Measurements from ENCODE around the gene SMYD3. TPM values are rescaled to one million over a fixed set of nuclear protein-coding genes. Genes with fewer than 3 reads are reported as not detected.

The SMYD3 gene
- total RNA-seq, 1 experiment from 2014 or later = 25.5 TPM

- Histone ChIP-seq H4K20me1 (ENCODE audit: control insufficient read depth, insufficient read depth, insufficient read length) (peaks cover 3% of the 10 kb centered on the region), H2BK15ac (ENCODE audit: low read depth, low read length) (no peak overlapping the region), H3K9me3 (ENCODE audit: control insufficient read depth, low read depth, low read length) (no peaks in the 10 kb centered on the region), H2BK12ac (ENCODE audit: insufficient read length, low read depth, low read length) (no peak overlapping the region), H3K23ac (ENCODE audit: insufficient read length, low read depth, low read length) (no peak overlapping the region), H3K14ac (ENCODE audit: insufficient read depth, low read length) (no peak overlapping the region), H4K91ac (ENCODE audit: insufficient read length, low read depth, low read length) (no peak overlapping the region), H3K23me2 (ENCODE audit: insufficient read length, low read depth, low read length, poor library complexity, severe bottlenecking) (peaks cover 3% of the 10 kb centered on the region), H3K27me3 (ENCODE audit: insufficient read depth, low read length) (no peaks in the 10 kb centered on the region), H4K8ac (replicated peaks; ENCODE audit: insufficient read length, low read depth, low read length) (no peak overlapping the region), H3K4ac (ENCODE audit: low read depth, low read length) (no peak overlapping the region), H3K18ac (ENCODE audit: insufficient read length, low read depth, low read length) (no peak overlapping the region), H3K27ac (ENCODE audit: insufficient read length, low read depth, low read length) (no peak overlapping the region), H3K4me2 (ENCODE audit: insufficient read depth, insufficient read length, low read length) (no peak overlapping the region), H2BK20ac (ENCODE audit: low read depth, low read length, poor library complexity, severe bottlenecking) (no peak overlapping the region), H3K4me1 (ENCODE audit: insufficient read depth, low read length) (no peaks in the 10 kb centered on the region), H3K9ac (ENCODE audit: extremely low read depth, insufficient read length, low read length) (no peak overlapping the region), H3K56ac (ENCODE audit: insufficient read length, low read depth, low read length) (no peak overlapping the region), H3K79me1 (ENCODE audit: insufficient read depth, low read depth, low read length, poor library complexity, severe bottlenecking) (no peaks in the 10 kb centered on the region), H2AK5ac (ENCODE audit: insufficient read length, low read length) (no peak overlapping the region), H2BK120ac (ENCODE audit: low read depth, low read length, poor library complexity, severe bottlenecking) (no peak overlapping the region), H4K5ac (ENCODE audit: insufficient read length, low read depth, low read length) (no peak overlapping the region), H3T11ph (ENCODE audit: low read length) (no peak overlapping the region), H2AFZ (ENCODE audit: low read length) (no peak overlapping the region), H3K79me2 (ENCODE audit: insufficient read depth, low read length) (no peaks in the 10 kb centered on the region), H2BK5ac (ENCODE audit: insufficient read length, low read length) (no peak overlapping the region)
- Mint-ChIP-seq H3K27me3 (ENCODE audit: low read depth) (no peaks in the 10 kb centered on the region; the same call in 1 of the 2 replicates), H3K4me1 (peaks cover 2 to 3% of the 10 kb centered on the region in 2 experiments; a peak in 2 of 4 replicates), H3K4me3 (no peak overlapping the region), H3K27ac (no peak overlapping the region; a peak in 1 of 7 replicates), H3K9me3 (peaks cover 16 to 19% of the 10 kb centered on the region in 2 experiments; a peak in 4 of 5 replicates), H3K36me3 (ENCODE audit: insufficient read depth in 1 of 3, low read depth in 3 of 3) (peaks cover 19 to 27% (median 24%) of the 10 kb centered on the region in 3 experiments)
- no peak for DNase-seq
- no CpG with 5 or more reads among the region's 2 CpGs for WGBS (ENCODE audit: extremely low coverage, insufficient read length, low lambda C conversion rate)
- no peak for TF ChIP-seq CTCF (conservative IDR thresholded peaks at IDR 0.05)
Observed at GRCh38 chr1:246415028-246415427, 92.1 kb downstream of the SMYD3 start.

Data from H9 (cell line).